A549 treated with AZD9567 at 1 μM for 4 hours (cell line): Measurements from ENCODE around the gene USO1. TPM values are rescaled to one million over a fixed set of nuclear protein-coding genes. Genes with fewer than 3 reads are reported as not detected.

Experiments used
- total RNA-seq: library from RNA; stranded (reverse); fragments of 200-300 nt; extraction: Qiagen RNA extraction; gene quantifications from 5 replicates; pipeline ENCODE4 v1.2.3, GENCODE V29; 2022; ENCODE audit not compliant: insufficient read depth

The USO1 gene
- total RNA-seq = 21.1 to 33.5 TPM (median 24.3 TPM) in 5 replicates

GRCh38 chr4:75724066-75724866 is at the start of gene USO1:
USO1 (plus strand) TSS chr4:75724577; CDS start chr4:75724820, 243 bp downstream.

Other genes with a start within 250 kb of the USO1 start
- 7.4 to 17.4 TPM (median 14.9 TPM) in 5 replicates for gene RCHY1, start 210.2 kb upstream of the USO1 start, total RNA-seq
- 5.0 to 7.6 TPM (median 6.4 TPM) in 5 replicates for gene THAP6, start 210.1 kb upstream of the USO1 start, total RNA-seq
- 0.12 to 0.17 TPM in 2 of 5 replicates, not detected in the others for gene ODAPH, start 168.5 kb upstream of the USO1 start, total RNA-seq
- gene CDKL2, start 94.0 kb upstream of the USO1 start, total RNA-seq = 0.49 to 2.1 TPM (median 0.70 TPM) in 5 replicates
- gene G3BP2, start 51.2 kb upstream of the USO1 start, total RNA-seq = 70.1 to 98.1 TPM (median 79.5 TPM) in 5 replicates
- 0.02 TPM in 1 of 5 replicates, not detected in the others for gene PPEF2, start 177.9 kb downstream of the USO1 start, total RNA-seq
- gene NAAA, start 216.4 kb downstream of the USO1 start, total RNA-seq = 23.1 to 25.5 TPM (median 23.5 TPM) in 5 replicates